GM18526 (cell line): ENCODE results near the gene GAST.

Experiments
- POLR2A ChIP-seq: IDR thresholded peaks from 3 replicates; pipeline ENCODE4 v1.6.1; 2011; ENCODE audit not compliant: insufficient read length; ENCODE audit errors: extremely low read depth

The GAST gene, protein sequence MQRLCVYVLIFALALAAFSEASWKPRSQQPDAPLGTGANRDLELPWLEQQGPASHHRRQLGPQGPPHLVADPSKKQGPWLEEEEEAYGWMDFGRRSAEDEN

GRCh38 chr17:41711669-41712400 lies at the start of gene GAST:
GAST (plus strand) TSS chr17:41712331; CDS start chr17:41715437, 3,106 bp downstream.
- no peak for TF ChIP-seq POLR2A

DNA sequence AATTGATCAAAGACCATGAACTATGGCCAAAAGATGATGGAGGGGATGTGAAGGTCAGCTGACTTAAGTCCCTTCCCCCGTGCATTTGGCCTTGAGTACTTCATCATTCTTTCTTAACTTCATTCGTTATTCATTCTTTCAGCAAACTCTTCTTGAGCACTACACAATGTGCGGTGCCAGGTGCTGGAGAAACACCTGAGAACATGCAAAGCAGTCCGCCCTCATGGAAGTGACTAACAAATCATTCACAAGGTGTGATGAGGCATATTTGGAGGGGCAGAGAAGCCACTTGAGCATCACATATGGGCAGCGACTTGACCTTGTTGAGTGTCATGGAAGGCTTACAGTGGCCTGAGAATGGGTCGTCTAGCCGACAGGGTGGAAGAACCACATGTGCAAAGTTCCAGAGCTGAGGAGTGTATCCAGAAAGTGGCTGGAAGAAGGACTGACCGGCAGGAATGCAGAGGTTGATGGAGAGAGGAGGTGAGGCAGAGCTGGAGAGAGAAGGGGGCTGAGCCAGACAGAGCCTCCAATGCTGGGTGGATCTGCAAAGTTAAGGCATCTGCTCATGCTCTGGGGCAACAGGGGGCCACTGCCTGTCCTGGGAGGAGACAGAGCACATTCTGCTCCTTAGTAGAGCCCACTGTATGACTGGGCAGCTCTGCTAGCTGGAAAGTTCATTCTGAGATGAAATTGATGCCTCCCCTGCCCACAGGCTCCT lies 48.5 kb upstream of the GAST start:
- no peak for TF ChIP-seq POLR2A

DNA sequence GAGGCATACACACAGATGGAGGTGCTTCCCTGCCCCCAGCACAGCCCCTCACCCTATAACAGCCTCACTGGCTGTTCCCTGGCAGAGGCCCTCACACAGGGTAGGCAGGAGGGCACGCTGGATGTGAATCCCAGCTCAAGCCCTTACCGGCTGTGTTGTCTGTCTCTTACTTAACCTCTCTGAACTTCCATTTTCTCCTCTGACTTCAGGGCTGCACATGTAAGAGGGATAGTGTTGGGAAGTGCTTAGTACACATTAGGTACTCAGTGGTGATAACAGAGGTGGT lies 48.0 kb upstream of the GAST start:
- no peak for TF ChIP-seq POLR2A

- no peak for TF ChIP-seq POLR2A
Observed at GRCh38 chr17:41664587-41665565, 47.3 kb upstream of the GAST start.

GRCh38 chr17:41665566-41666236 lies 46.4 kb upstream of the GAST start:
- peak; percentile 44 for TF ChIP-seq POLR2A

DNA sequence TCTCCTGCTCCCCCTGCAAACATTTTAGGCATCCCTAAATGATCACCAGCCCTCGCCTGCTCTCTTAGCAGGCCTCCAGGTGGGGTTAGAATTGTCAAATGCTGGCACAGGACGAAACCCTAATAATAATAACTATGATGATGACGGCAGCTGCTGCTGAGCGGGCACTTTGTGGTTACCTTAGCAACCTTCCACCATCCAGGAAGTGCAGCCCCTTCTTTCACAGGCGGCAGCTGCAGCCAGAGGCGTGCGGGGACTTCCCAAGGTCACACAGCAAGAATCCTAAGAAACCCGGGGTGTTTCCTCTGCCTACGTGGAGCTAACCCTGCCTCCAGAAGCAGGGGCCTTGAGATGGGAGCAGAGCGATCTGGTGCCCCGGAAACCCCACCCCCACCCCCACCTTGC lies 45.9 kb upstream of the GAST start:
- peak; percentile 7 for TF ChIP-seq POLR2A

- peak; percentile 40 for TF ChIP-seq POLR2A
Observed at GRCh38 chr17:41666708-41667279, 45.3 kb upstream of the GAST start.

- TF ChIP-seq POLR2A, result no peak
Observed at GRCh38 chr17:41667280-41668041, 44.7 kb upstream of the GAST start.

- no peak for TF ChIP-seq POLR2A
Observed at GRCh38 chr17:41672153-41672552, 40.0 kb upstream of the GAST start.

DNA sequence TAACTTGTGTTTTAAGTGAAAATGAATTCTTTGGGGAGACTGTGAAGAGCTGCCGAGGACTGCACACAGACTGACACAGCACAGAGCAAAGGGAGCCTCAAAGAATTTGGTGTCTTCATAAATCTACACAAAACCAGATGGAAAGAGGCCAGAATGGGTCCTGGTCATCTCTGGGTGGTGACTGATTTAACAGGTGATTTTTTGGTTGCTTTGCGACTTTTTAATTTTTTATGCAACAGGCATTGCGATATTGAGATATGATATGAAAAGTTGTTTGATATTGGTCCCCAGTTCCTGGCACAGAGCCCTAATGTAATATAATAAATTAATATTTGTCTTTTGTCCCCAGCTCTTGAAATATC lies 36.1 kb upstream of the GAST start:
- TF ChIP-seq POLR2A, result no peak

DNA sequence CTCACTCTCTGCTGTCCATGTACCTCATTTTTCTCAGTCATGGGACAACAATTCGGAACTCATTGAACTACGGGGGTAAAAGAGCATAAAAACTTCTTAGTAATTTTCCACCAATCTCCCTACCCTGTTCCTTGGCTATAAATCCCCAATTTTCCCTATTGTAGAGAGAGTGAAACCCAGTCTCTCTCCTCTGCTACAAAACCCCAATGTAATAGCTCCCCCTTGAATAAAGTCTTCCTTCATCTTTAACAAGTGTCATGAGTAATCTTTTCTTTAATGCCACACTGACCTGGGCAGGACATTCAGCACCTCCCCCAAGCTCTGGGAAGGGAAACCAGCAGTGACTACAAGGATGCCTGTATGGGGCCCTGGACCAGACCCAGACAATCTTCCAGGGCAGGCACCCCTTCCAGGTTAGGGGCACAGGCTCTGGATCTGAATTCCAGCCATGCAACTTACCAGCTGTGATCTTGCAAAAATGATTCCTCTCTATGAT lies 33.7 kb upstream of the GAST start:
- peak; percentile 53 for TF ChIP-seq POLR2A

DNA sequence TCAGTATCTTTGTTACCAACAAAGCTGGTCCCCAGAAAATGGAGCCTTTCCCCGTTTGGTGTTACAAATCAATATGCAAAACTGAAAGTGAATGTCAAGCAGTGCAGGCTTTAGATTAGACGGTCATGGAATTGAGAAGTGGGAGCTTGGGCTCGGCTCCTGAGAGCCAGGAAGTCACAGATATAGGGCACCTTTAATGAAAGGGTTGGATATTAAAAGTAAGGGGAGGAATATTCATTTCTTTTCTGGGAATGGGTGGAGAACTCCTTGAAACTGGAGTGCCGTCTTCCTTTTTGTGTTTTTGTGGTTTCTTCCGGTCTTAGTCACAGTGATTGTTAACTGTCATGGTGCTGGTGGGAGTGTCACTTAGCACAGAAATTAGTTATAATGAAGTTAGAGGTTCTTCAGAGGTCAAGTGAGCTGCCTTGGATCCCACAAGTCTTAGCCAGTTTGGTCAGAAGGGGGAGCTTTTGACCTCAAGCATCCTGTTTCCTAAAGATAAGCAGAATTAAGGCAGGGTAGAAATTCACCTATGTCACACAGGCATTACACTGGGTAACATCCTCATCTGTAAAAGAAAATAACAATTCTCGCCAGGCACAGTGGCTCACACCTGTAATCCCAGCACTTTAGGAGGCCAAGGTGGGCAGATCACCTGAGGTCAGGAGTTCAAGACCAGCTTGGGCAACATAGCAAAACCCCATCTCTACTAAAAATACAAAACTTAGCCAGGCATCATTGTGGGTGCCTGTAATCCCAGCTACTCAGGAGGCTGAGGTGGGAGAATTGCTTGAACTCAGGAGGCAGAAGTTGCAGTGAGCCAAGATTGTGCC lies 33.0 kb upstream of the GAST start:
- no peak for TF ChIP-seq POLR2A

DNA sequence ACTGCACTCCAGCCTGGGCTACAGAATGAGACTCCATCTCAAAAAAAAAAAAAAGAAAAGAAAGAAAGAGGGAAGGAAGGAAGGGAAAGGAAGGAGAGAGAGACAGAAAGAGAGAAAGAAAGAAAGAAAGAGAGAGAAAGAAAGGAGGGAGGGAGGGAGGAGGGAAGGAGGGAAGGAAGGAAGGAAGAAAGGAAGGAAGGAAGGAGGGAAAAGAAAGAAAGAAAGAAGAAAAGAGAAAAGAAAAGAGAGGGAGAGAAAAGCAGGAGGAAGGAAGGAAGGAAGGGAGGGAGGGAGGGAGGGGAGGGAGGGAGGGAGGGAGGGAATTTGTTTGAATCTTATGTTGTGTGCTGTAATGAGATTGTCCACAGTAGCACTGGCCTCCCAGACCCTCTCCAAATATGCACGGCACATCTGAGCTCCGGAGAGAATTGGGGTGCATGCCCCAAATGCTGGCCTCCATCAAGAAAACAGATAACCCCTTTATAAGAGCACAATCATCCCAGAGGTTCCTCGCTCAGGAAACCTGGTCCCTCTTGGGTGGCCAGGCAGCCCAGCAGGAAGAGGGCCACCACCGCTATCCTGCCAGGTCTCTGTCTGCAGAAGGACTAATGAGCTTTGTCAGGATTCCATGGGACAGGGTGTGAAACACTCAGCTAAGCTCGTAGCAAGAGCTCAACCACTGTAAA lies 32.2 kb upstream of the GAST start:
- no peak for TF ChIP-seq POLR2A
